K562 (cell line): ENCODE measurements around the gene LRMDA. TPM values are rescaled to one million over a fixed set of nuclear protein-coding genes. Genes with fewer than 3 reads are reported as not detected.

ENCODE experiments used
- ATAC-seq: fragments of 200-7000 bp; cut with Tn5 transposase; 3 replicates; pipeline ENCODE4 v1.9.1; 2020; ENCODE audit warnings: moderate library complexity
- BruUV-seq: library from RNA; stranded (reverse); fragments of 400-500 nt; replicated peaks from 2 replicates; lab custom pipeline; 2021; lab: Mats Ljungman, UMichigan
- CTCF ChIA-PET: fragments of 300-600 bp; formaldehyde crosslinking; extraction: SDS; loops from one replicate; lab custom pipeline; 2021; ENCODE audit warnings: low intra/inter-chr PET ratio; lab: Yijun Ruan, JAX
- POLR2A ChIA-PET: fragments of 300-600, 350-650 bp; sonication (Branson Sonifier 250); formaldehyde crosslinking; extraction: SDS; loops from one replicate; lab custom pipeline; 2021; ENCODE audit warnings: antibody characterized with exemption, inconsistent platforms; lab: Yijun Ruan, JAX
- DNase-seq, 4 experiments: peaks; one replicate each; pipeline versions ENCODE4 v3.0.0 to v3.0.0-alpha.2; 2011 to 2018; ENCODE audit warnings: low spot score in 3 of 4, mixed read lengths in 3 of 4; ENCODE audit errors: extremely low read depth in 1 of 4
- FAIRE-seq: peaks from 2 replicates; lab custom pipeline; 2011; peaks lifted over from hg19 to GRCh38; lab: Jason Lieb, UNC
- H2AFZ ChIP-seq: 2 replicates; pipeline ENCODE4 v1.6.0; 2011; ENCODE audit warnings: low read depth, low read length, control low read depth, inconsistent platforms
- H3K27ac ChIP-seq: fragments of 200-600 bp; 3 replicates; pipeline ENCODE4 v1.8.0; 2011; ENCODE audit warnings: low read depth, mild to moderate bottlenecking, control low read depth, inconsistent platforms, low read length, moderate library complexity, mixed read lengths; ENCODE audit errors: extremely low read depth
- H3K27me3 ChIP-seq, 2 experiments: fragments of 300-600 bp in 1 of 2; 2 replicates in 1 of 2; 3 replicates in 1 of 2; pipeline versions ENCODE4 v1.6.0 to v1.8.0; 2011; ENCODE audit warnings: inconsistent platforms in 2 of 2, low read length in 2 of 2, mild to moderate bottlenecking in 1 of 2, mixed read lengths in 1 of 2, moderate library complexity in 1 of 2; ENCODE audit not compliant: control insufficient read depth in 2 of 2, insufficient read depth in 2 of 2
- H3K36me3 ChIP-seq: fragments of 300-600 bp; 3 replicates; pipeline ENCODE4 v1.8.0; 2011; ENCODE audit warnings: mild to moderate bottlenecking, low read length, inconsistent platforms; ENCODE audit not compliant: control insufficient read depth, insufficient read depth
- H3K4me1 ChIP-seq, 2 experiments: fragments of 200-600 bp in 1 of 2; replicated peaks in 1 of 2; 2 replicates in 1 of 2; 3 replicates in 1 of 2; pipeline versions ENCODE4 v1.5.1 to v1.8.0; 2011; ENCODE audit warnings: inconsistent platforms in 2 of 2, low read length in 2 of 2, mild to moderate bottlenecking in 1 of 2, mixed read lengths in 1 of 2, moderate library complexity in 1 of 2; ENCODE audit not compliant: control insufficient read depth in 2 of 2, insufficient read depth in 2 of 2
- H3K4me2 ChIP-seq: 2 replicates; pipeline ENCODE4 v1.6.1; 2011; ENCODE audit warnings: low read length, control low read depth, inconsistent platforms, mixed read lengths; ENCODE audit not compliant: insufficient read depth
- H3K4me3 ChIP-seq: fragments of 200-600 bp; sonication (generic), shearing (Covaris generic); 2 replicates; pipeline ENCODE4 v1.5.1; 2016; ENCODE audit warnings: control low read depth, inconsistent platforms
- H3K79me2 ChIP-seq: fragments of 200-600 bp; 3 replicates; pipeline ENCODE4 v1.8.0; 2011; ENCODE audit warnings: low read length, inconsistent platforms; ENCODE audit not compliant: control insufficient read depth, insufficient read depth
- H3K9ac ChIP-seq, 2 experiments: 2 replicates each; pipeline versions ENCODE4 v1.6.0 to v1.6.1; 2011; ENCODE audit warnings: low read depth in 2 of 2, low read length in 2 of 2, control low read depth in 1 of 2, inconsistent platforms in 1 of 2, mild to moderate bottlenecking in 1 of 2, mixed read lengths in 1 of 2; ENCODE audit not compliant: insufficient read depth in 1 of 2
- H3K9me1 ChIP-seq: one replicate; pipeline ENCODE4 v1.6.0; 2011; ENCODE audit warnings: inconsistent platforms, mild to moderate bottlenecking, low read length, moderate library complexity; ENCODE audit not compliant: control insufficient read depth, insufficient read depth
- H3K9me3 ChIP-seq: replicated peaks from 2 replicates; pipeline ENCODE4 v1.5.1; 2011; ENCODE audit warnings: low read depth, low read length, inconsistent platforms; ENCODE audit not compliant: control insufficient read depth, insufficient read depth
- H4K20me1 ChIP-seq: replicated peaks from 2 replicates; pipeline ENCODE4 v1.6.1; 2011; ENCODE audit warnings: low read length, inconsistent platforms, mixed read lengths; ENCODE audit not compliant: control insufficient read depth, insufficient read depth
- ARNT ChIP-seq, 2 experiments: fragments of 450-650 bp; IDR thresholded peaks; 2 replicates each; pipeline ENCODE4 v1.6.1; 2016; ENCODE audit warnings: mild to moderate bottlenecking in 1 of 2
- LARP7 ChIP-seq: fragments of 450-650 bp; IDR thresholded peaks from 2 replicates; pipeline ENCODE4 v1.6.1; 2016
- NELFE ChIP-seq: IDR thresholded peaks from 2 replicates; pipeline ENCODE4 v1.6.1; 2011; ENCODE audit warnings: mild to moderate bottlenecking; ENCODE audit not compliant: insufficient read depth, insufficient read length
- NFIC ChIP-seq: fragments of 450-650 bp; IDR thresholded peaks from 2 replicates; pipeline ENCODE4 v1.6.1; 2017; ENCODE audit warnings: mild to moderate bottlenecking, inconsistent platforms
- NR4A1 ChIP-seq, 2 experiments: fragments of 250-450 bp in 1 of 2; fragments of 450-650 bp in 1 of 2; sonication (Bioruptor Pico) in 1 of 2; IDR thresholded peaks; 2 replicates each; pipeline versions ENCODE4 v1.4.0 to v1.6.1; 2016 to 2020; ENCODE audit warnings: mild to moderate bottlenecking in 2 of 2, missing compliant biosample characterization in 1 of 2, missing genetic modification characterization in 1 of 2, moderate library complexity in 1 of 2
- SRSF9 ChIP-seq: fragments of 200-400 bp; formaldehyde crosslinking; IDR thresholded peaks from 2 replicates; pipeline ENCODE4 v1.6.1; 2017; ENCODE audit warnings: low read depth, low read length, borderline replicate concordance
- ZBTB17 ChIP-seq: fragments of 450-650 bp; formaldehyde crosslinking; IDR thresholded peaks from 2 replicates; pipeline ENCODE4 v1.4.0; 2020; ENCODE audit warnings: mild to moderate bottlenecking
- ZKSCAN8 ChIP-seq: fragments of 200-800 bp; sonication (Bioruptor generic); IDR thresholded peaks from 2 replicates; pipeline ENCODE4 v1.6.1; 2016; ENCODE audit warnings: missing genetic modification characterization, missing compliant biosample characterization
- ZNF143 ChIP-seq: sonication (generic); formaldehyde crosslinking; IDR thresholded peaks from 2 replicates; pipeline ENCODE4 v1.9.0; 2022; ENCODE audit warnings: mild to moderate bottlenecking, missing genetic modification reagents
- ZNF79 ChIP-seq: fragments of 250-450 bp; sonication (Bioruptor Pico); IDR thresholded peaks from 2 replicates; pipeline ENCODE4 v1.4.0; 2020; ENCODE audit warnings: low read depth, mild to moderate bottlenecking, moderate library complexity
- WGBS: fragments of 100-300 bp; shearing (Covaris generic); methylation state at CpG from one replicate; pipeline ENCODE4 v1.1.6; 2016; ENCODE audit warnings: low coverage, mixed read lengths; ENCODE audit not compliant: insufficient coverage; ENCODE audit errors: missing lambda C conversion rate; 5-methylcytosine and 5-hydroxymethylcytosine counted together
- in situ Hi-C: fragments of 300-500 bp; cut with MboI; formaldehyde crosslinking; loops from 4 replicates; pipeline ENCODE4 v1.15.0; 2018; ENCODE audit warnings: inconsistent platforms, mixed read lengths
- intact Hi-C: fragments of 100-400 bp; cut with micrococcal nuclease; formaldehyde crosslinking; loops from 2 replicates; pipeline ENCODE4 v1.14.2; 2022
- polyA plus RNA-seq, 8 experiments: library from polyadenylated mRNA; depleted of rRNA in 4 of 8; stranded (reverse) in 5 of 8; unstranded in 3 of 8; fragments of >200 nt; fragmentation: Nextera tagmentation in 2 of 8; fragmentation: Illumina TruSeq in 1 of 8; extraction: Ambion mirVana in 2 of 8; extraction: Trizol in 1 of 8; gene quantifications; 2 replicates each; pipeline versions ENCODE4 v1.2.1 to v1.2.3, GENCODE V29; 2011 to 2014; ENCODE audit warnings: inconsistent platforms in 1 of 8, missing spikeins in 1 of 8
- total RNA-seq, 7 experiments: library from RNA; depleted of rRNA in 6 of 7; stranded (reverse); fragments of >200 nt in 6 of 7; fragmentation: Illumina TruSeq in 2 of 7; extraction: Trizol in 2 of 7; gene quantifications; 2 replicates each; pipeline versions ENCODE4 v1.2.1 to v1.2.3, GENCODE V29; 2011 to 2021; ENCODE audit warnings: low replicate concordance in 1 of 7
- TF ChIP-seq, protein P1 (sequence below), 3 experiments: fragments of 200-800 bp in 1 of 3; sonication (Bioruptor generic) in 1 of 3; sonication (generic) in 1 of 3; formaldehyde crosslinking in 1 of 3; IDR thresholded peaks; 2 replicates each; pipeline versions ENCODE4 v1.6.1 to v1.8.0; 2016 to 2022; ENCODE audit warnings: mild to moderate bottlenecking in 2 of 3, missing compliant biosample characterization in 2 of 3, missing genetic modification characterization in 2 of 3, missing genetic modification reagents in 1 of 3
- TF ChIP-seq, protein P2 (sequence below), 2 experiments: IDR thresholded peaks in 1 of 2; conservative IDR thresholded peaks in 1 of 2; 2 replicates each; pipeline ENCODE4 v1.6.1; 2016; ENCODE audit warnings: low read depth in 2 of 2, mild to moderate bottlenecking in 1 of 2, missing compliant biosample characterization in 1 of 2, missing genetic modification characterization in 1 of 2, moderate library complexity in 1 of 2
- TF ChIP-seq, protein P3 (sequence below): fragments of 200-800 bp; sonication (Bioruptor generic); IDR thresholded peaks from 2 replicates; pipeline ENCODE4 v1.6.1; 2016; ENCODE audit warnings: missing genetic modification characterization, missing compliant biosample characterization

LRMDA gene
- total and polyA plus RNA-seq, 9 of the 15 experiments (the other 6 are each of a cell fraction or from before 2014, with no cell fraction given) = 0.25 TPM; not detected in 8

GRCh38 chr10:75541411-75541810 is 110.0 kb downstream of the LRMDA start:
- ATAC-seq (no peak), DNase-seq (no peak), FAIRE-seq (no peak)
- Histone ChIP-seq H3K36me3 (no peaks in the 10 kb centered on the region), H3K4me1 (no peaks in the 10 kb centered on the region), H3K27me3 (0 out of 5 replicates have a peak, but pooled peaks cover 0 to 2% of the 10 kb centered on the region in 2 experiments), H3K27ac (no peak overlapping the region), H3K79me2 (no peaks in the 10 kb centered on the region), H3K9ac (no peak overlapping the region), H3K4me3 (no peak overlapping the region), H3K9me3 (no peaks in the 10 kb centered on the region), H4K20me1 (no peaks in the 10 kb centered on the region), H3K9me1 (no peaks in the 10 kb centered on the region), H3K4me2 (no peak overlapping the region), H2AFZ (no peak overlapping the region)
- BruUV-seq = no TSS peak
- in situ Hi-C loops = no loop called here
- ChIA-PET CTCF (no interaction called here), POLR2A (interaction anchor here (0.7 kb wide), 1 partner anchor 1306 kb away, joined by 3 read pairs; no protein-coding TSS in a partner anchor)
- 0% methylated on average over 2 of the region's 2 CpGs for WGBS
- intact Hi-C loops = no loop called here
- TF ChIP-seq ZKSCAN8 (no peak), NFIC (no peak), LARP7 (no peak), ZNF143 (CRISPR knock-in tag) (no peak), NELFE (no peak), ZBTB17 (no peak), NR4A1 (CRISPR knock-in tag; IDR thresholded peaks at IDR 0.05) (no peak), NR4A1 (tag; IDR thresholded peaks at IDR 0.05) (no peak), ZNF79 (CRISPR knock-in tag) (no peak), SRSF9 (no peak), ARNT (IDR thresholded peaks at IDR 0.05) (no peak)
- TF ChIP-seq, protein P1, sequence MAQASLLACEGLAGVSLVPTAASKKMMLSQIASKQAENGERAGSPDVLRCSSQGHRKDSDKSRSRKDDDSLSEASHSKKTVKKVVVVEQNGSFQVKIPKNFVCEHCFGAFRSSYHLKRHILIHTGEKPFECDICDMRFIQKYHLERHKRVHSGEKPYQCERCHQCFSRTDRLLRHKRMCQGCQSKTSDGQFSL (CRISPR knock-in tag; IDR thresholded peaks at IDR 0.05) = no peak
- TF ChIP-seq, protein P1 (tag; IDR thresholded peaks at IDR 0.05) = no peak
- TF ChIP-seq, protein P2, sequence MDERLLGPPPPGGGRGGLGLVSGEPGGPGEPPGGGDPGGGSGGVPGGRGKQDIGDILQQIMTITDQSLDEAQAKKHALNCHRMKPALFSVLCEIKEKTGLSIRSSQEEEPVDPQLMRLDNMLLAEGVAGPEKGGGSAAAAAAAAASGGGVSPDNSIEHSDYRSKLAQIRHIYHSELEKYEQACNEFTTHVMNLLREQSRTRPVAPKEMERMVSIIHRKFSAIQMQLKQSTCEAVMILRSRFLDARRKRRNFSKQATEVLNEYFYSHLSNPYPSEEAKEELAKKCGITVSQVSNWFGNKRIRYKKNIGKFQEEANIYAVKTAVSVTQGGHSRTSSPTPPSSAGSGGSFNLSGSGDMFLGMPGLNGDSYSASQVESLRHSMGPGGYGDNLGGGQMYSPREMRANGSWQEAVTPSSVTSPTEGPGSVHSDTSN (CRISPR knock-in tag; IDR thresholded peaks at IDR 0.05; ENCODE audit: low read depth) = no peak
- TF ChIP-seq, protein P2 (tag; conservative IDR thresholded peaks at IDR 0.05; ENCODE audit: low read depth) = no peak
- TF ChIP-seq, protein P3, sequence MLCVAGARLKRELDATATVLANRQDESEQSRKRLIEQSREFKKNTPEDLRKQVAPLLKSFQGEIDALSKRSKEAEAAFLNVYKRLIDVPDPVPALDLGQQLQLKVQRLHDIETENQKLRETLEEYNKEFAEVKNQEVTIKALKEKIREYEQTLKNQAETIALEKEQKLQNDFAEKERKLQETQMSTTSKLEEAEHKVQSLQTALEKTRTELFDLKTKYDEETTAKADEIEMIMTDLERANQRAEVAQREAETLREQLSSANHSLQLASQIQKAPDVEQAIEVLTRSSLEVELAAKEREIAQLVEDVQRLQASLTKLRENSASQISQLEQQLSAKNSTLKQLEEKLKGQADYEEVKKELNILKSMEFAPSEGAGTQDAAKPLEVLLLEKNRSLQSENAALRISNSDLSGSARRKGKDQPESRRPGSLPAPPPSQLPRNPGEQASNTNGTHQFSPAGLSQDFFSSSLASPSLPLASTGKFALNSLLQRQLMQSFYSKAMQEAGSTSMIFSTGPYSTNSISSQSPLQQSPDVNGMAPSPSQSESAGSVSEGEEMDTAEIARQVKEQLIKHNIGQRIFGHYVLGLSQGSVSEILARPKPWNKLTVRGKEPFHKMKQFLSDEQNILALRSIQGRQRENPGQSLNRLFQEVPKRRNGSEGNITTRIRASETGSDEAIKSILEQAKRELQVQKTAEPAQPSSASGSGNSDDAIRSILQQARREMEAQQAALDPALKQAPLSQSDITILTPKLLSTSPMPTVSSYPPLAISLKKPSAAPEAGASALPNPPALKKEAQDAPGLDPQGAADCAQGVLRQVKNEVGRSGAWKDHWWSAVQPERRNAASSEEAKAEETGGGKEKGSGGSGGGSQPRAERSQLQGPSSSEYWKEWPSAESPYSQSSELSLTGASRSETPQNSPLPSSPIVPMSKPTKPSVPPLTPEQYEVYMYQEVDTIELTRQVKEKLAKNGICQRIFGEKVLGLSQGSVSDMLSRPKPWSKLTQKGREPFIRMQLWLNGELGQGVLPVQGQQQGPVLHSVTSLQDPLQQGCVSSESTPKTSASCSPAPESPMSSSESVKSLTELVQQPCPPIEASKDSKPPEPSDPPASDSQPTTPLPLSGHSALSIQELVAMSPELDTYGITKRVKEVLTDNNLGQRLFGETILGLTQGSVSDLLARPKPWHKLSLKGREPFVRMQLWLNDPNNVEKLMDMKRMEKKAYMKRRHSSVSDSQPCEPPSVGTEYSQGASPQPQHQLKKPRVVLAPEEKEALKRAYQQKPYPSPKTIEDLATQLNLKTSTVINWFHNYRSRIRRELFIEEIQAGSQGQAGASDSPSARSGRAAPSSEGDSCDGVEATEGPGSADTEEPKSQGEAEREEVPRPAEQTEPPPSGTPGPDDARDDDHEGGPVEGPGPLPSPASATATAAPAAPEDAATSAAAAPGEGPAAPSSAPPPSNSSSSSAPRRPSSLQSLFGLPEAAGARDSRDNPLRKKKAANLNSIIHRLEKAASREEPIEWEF (CRISPR knock-in tag) = no peak
